HG02642 (cell line): ENCODE results near the gene SUPT6H.

Experiments
- ATAC-seq: cut with Tn5 transposase; IDR thresholded peaks from one replicate; pipeline ENCODE4 v1.9.1; 2021; ENCODE audit warnings: mild to moderate bottlenecking; ENCODE audit not compliant: unreplicated experiment, poor library complexity

The SUPT6H gene

GRCh38 chr17:28747801-28748750 lies 86.1 kb downstream of the SUPT6H start:
- no peak for ATAC-seq

GRCh38 chr17:28748852-28749515 lies 87.0 kb downstream of the SUPT6H start:
- no peak for ATAC-seq

GRCh38 chr17:28749516-28750177 lies 87.6 kb downstream of the SUPT6H start:
- ATAC-seq = no peak

GRCh38 chr17:28750178-28751047 lies 88.4 kb downstream of the SUPT6H start:
- peak; percentile 78 for ATAC-seq

- ATAC-seq = no peak
Measured at GRCh38 chr17:28751600-28752366, 89.8 kb downstream of the SUPT6H start.
